Heart right ventricle (tissue), 16 donors: Measurements from ENCODE around the gene RGS6. TPM values are rescaled to one million over a fixed set of nuclear protein-coding genes. Genes with fewer than 3 reads are reported as not detected.

Source experiments
- ATAC-seq, 8 donors: fragments of 200-7000 bp; cut with Tn5 transposase; one replicate each; pipeline ENCODE4 v1.9.1; 2020; ENCODE audit warnings: mild to moderate bottlenecking in 8 of 8, moderate library complexity in 8 of 8, moderate number of reproducible peaks in 1 of 8
- DNase-seq, 2 donors: peaks; one replicate each; pipeline ENCODE4 v3.0.0-alpha.2; 2020
- H3K27ac ChIP-seq, 10 donors: fragments of 200-600 bp; sonication (generic) in 2 of 10; one replicate each; pipeline versions ENCODE4 v1.5.0 to v1.8.0; 2020 to 2022; ENCODE audit warnings: mild to moderate bottlenecking in 3 of 10
- H3K27me3 ChIP-seq, 7 donors: fragments of 200-600 bp; one replicate each; pipeline ENCODE4 v1.8.0; 2021 to 2022; ENCODE audit warnings: mild to moderate bottlenecking in 2 of 7
- H3K36me3 ChIP-seq, 9 donors: fragments of 200-600 bp; sonication (generic) in 1 of 9; one replicate each; pipeline versions ENCODE4 v1.5.0 to v1.8.0; 2020 to 2022; ENCODE audit warnings: mild to moderate bottlenecking in 2 of 9
- H3K4me1 ChIP-seq, 9 donors: fragments of 200-600 bp; sonication (generic) in 1 of 9; one replicate each; pipeline versions ENCODE4 v1.5.0 to v1.8.0; 2020 to 2022; ENCODE audit warnings: mild to moderate bottlenecking in 4 of 9
- H3K4me3 ChIP-seq, 10 donors: fragments of 200-600 bp; sonication (generic) in 2 of 10; one replicate each; pipeline versions ENCODE4 v1.5.0 to v1.8.0; 2020 to 2022; ENCODE audit warnings: mild to moderate bottlenecking in 7 of 10, moderate library complexity in 2 of 10
- H3K9me3 ChIP-seq, 11 donors: fragments of 200-600 bp in 10 of 11; sonication (generic) in 2 of 11; one replicate each; pipeline versions ENCODE4 v1.5.0 to v1.8.0; 2013 to 2022; ENCODE audit warnings: mild to moderate bottlenecking in 2 of 11, control low read depth in 1 of 11, moderate library complexity in 1 of 11
- CTCF ChIP-seq, 9 donors: fragments of 200-600 bp; sonication (generic) in 2 of 9; IDR thresholded peaks; one replicate each; pipeline versions ENCODE4 v1.5.0 to v1.8.0; 2021 to 2022; ENCODE audit warnings: antibody characterized with exemption in 9 of 9, mild to moderate bottlenecking in 5 of 9, moderate library complexity in 1 of 9
- WGBS, 2 donors: extraction: QIAGEN DNeasy Blood & Tissue Kit; methylation state at CpG; one replicate each; pipeline ENCODE4 v1.1.7; 2013; ENCODE audit warnings: inconsistent platforms in 1 of 2; 5-methylcytosine and 5-hydroxymethylcytosine counted together
- intact Hi-C, 10 donors: fragments of 100-400 bp; cut with DNase I; formaldehyde crosslinking; loops; one replicate each; pipeline versions ENCODE4 v1.11.1 to v1.14.2; 2022
- polyA plus RNA-seq, 2 donors: library from polyadenylated mRNA; stranded (reverse); fragments of 200-250 nt; gene quantifications; one replicate each; pipeline ENCODE4 v1.2.3, GENCODE V29; 2013
- total RNA-seq, 10 donors: library from RNA; stranded (reverse); fragmentation: NEBNext Ultra II Directional in 3 of 10; extraction: Animal tissue kit (Norgen Biotek cat#: 25700) in 3 of 10; gene quantifications; one replicate each; pipeline versions ENCODE4 v1.2.1 to v1.2.4, GENCODE V29; 2021 to 2023
- donor health status: Arrhythmogenic right ventricular cardiomyopathy.
- donor health status: ischemic (EF 13 %, LVEDD 7.1; RV severe dilation, severe dysfunction).
- donor health status: healthy with polysubstance abuse.
- donor health status: DM: no; HTN: yes; CAD: no.
- donor health status: DM: no; HTN: no; CAD: no.
- donor health status: ischemic (EF 25% LVEDD 6.9; RV normal size, moderate dysfunction).
- donor health status: ischemic (EF 25% LVEDD 5.7; RV mildly dilated, moderate dysfunction).
- donor health status: healthy.
- donor health status: DM: yes; HTN: yes; CAD: no.
- donor health status: Ischemic cardiomyopathy.
- donor health status: ischemic (EF 35%, LVEDD 5.7; RV mildly dilated, moderate dysfunction).
- donor health status: nonischemic (EF 11% LVEDD 7.7; RV severe dilation, severe dysfunction).
- donor health status: DM: yes; HTN: yes; CAD: no.
- donor health status: PGD.
- donor health status: ischemic (EF 29% LVEDD 5.4; RV normal size, mild dysfunction).
- donor health status: nonischemic (EF 23%, LVEDD 6.1; RV moderate dilation, normal function).

The RGS6 gene
- total and polyA plus RNA-seq, 12 donors: 1.2 to 31.9 (median 19.0) TPM

GRCh38 chr14:72524295-72524629 is 592.0 kb downstream of the RGS6 start:
- intact Hi-C loops: no loop called here
- Histone ChIP-seq H3K27me3 (no peaks in the 10 kb centered on the region), H3K27ac (no peak overlapping the region), H3K4me1 (peaks cover 0 to 43% (median 0%) of the 10 kb centered on the region in 9 donors), H3K9me3 (peaks cover 0 to 9% (median 0%) of the 10 kb centered on the region in 11 donors), H3K4me3 (no peak overlapping the region), H3K36me3 (peaks cover 0 to 8% (median 0%) of the 10 kb centered on the region in 9 donors)
- DNase-seq (no peak), ATAC-seq (no peak)
- no peak for TF ChIP-seq CTCF (IDR thresholded peaks at IDR 0.05)

GRCh38 chr14:72525087-72525915 is 593.1 kb downstream of the RGS6 start:
- no peak for DNase-seq
- WGBS, 2 donors: 87% methylated on average over 11 of the region's 11 CpGs

GRCh38 chr14:72527591-72527990 is 595.4 kb downstream of the RGS6 start:
- intact Hi-C loops: no loop called here
- no peak for TF ChIP-seq CTCF (IDR thresholded peaks at IDR 0.05)
- peaks cover 0 to 56% (median 0%) of the 10 kb centered on the region in 9 donors for H3K4me1 ChIP-seq
- H3K4me3 ChIP-seq: no peak overlapping the region
- no peak for DNase-seq
- WGBS, 2 donors: 95 to 96% methylated on average over 1 of the region's 1 CpG
- peaks cover 0 to 7% (median 0%) of the 10 kb centered on the region in 11 donors for H3K9me3 ChIP-seq
- no peaks in the 10 kb centered on the region for H3K27me3 ChIP-seq
- H3K36me3 ChIP-seq: peaks cover 0 to 4% (median 0%) of the 10 kb centered on the region in 9 donors
- no peak for ATAC-seq
- no peak overlapping the region for H3K27ac ChIP-seq

More at GRCh38 chr14:72525087-72525915, 593.1 kb downstream of the RGS6 start:
- Histone ChIP-seq H3K4me3 (no peak overlapping the region), H3K27ac (no peak overlapping the region), H3K27me3 (no peaks in the 10 kb centered on the region), H3K9me3 (peaks cover 0 to 3% (median 0%) of the 10 kb centered on the region in 11 donors), H3K4me1 (peaks cover 0 to 41% (median 0%) of the 10 kb centered on the region in 9 donors), H3K36me3 (peaks cover 0 to 7% (median 0%) of the 10 kb centered on the region in 9 donors)
- intact Hi-C loops: no loop called here
- TF ChIP-seq CTCF (IDR thresholded peaks at IDR 0.05): no peak
- ATAC-seq: no peak

GRCh38 chr14:72528059-72528862 is 596.0 kb downstream of the RGS6 start:
- 72 to 74% methylated on average over 6 of the region's 6 CpGs for WGBS, 2 donors
- no peak for TF ChIP-seq CTCF (IDR thresholded peaks at IDR 0.05)
- Histone ChIP-seq H3K36me3 (peaks cover 0 to 4% (median 0%) of the 10 kb centered on the region in 9 donors), H3K9me3 (peaks cover 0 to 14% (median 5%) of the 10 kb centered on the region in 11 donors), H3K4me1 (peaks cover 0 to 54% (median 0%) of the 10 kb centered on the region in 9 donors), H3K27ac (no peak overlapping the region), H3K4me3 (no peak overlapping the region), H3K27me3 (no peaks in the 10 kb centered on the region)
- DNase-seq (no peak), ATAC-seq (no peak)
- intact Hi-C loops: no loop called here
